Measurements from ENCODE around the gene SYT17.

- TF ChIP-seq POLR2A (IDR thresholded peaks at IDR 0.05; ENCODE audit: low read length) (no peak), GATA1 (IDR thresholded peaks at IDR 0.05; ENCODE audit: low read depth, low read length) (no peak)
Observed at GRCh38 chr16:19135201-19135842, 32.7 kb upstream of the SYT17 start.

Data from erythroblast (primary cell).